Lower leg skin (tissue), 3 donors: ENCODE results near the gene MAIP1.

Source experiments
- CTCF ChIP-seq, 3 donors: fragments of 450-650 bp; IDR thresholded peaks; one replicate each; pipeline ENCODE4 v1.5.1; 2016; ENCODE audit warnings: antibody characterized with exemption in 3 of 3, mild to moderate bottlenecking in 3 of 3, moderate library complexity in 2 of 3
- POLR2A ChIP-seq, 2 donors: fragments of 450-650 bp; IDR thresholded peaks; one replicate each; pipeline ENCODE4 v1.6.1; 2016 to 2017; ENCODE audit warnings: antibody characterized with exemption in 2 of 2, mild to moderate bottlenecking in 1 of 2, moderate library complexity in 1 of 2

- TF ChIP-seq CTCF (IDR thresholded peaks at IDR 0.05) (no peak), POLR2A (IDR thresholded peaks at IDR 0.05) (no peak)
These were observed 21.9 kb upstream of the MAIP1 start for GRCh38 chr2:199933466-199933865.
